B cell (primary cell): ENCODE data around the gene TACC3. TPM values are rescaled to one million over a fixed set of nuclear protein-coding genes. Genes with fewer than 3 reads are reported as not detected.

Experiments used
- ATAC-seq: fragments of 200-7000 bp; cut with Tn5 transposase; one replicate; pipeline ENCODE4 v1.10.0; 2021; ENCODE audit warnings: low read depth, mild to moderate bottlenecking, moderate number of reproducible peaks, moderate library complexity
- CTCF ChIA-PET: fragments of 350-600 bp; sonication (Branson Sonifier 250); formaldehyde crosslinking; loops from one replicate; lab custom pipeline; 2021; ENCODE audit warnings: antibody characterized with exemption, inconsistent platforms; lab: Charles Lee
- POLR2A ChIA-PET: fragments of 350-600 bp; sonication (Branson Sonifier 250); formaldehyde crosslinking; loops from one replicate; lab custom pipeline; 2021; ENCODE audit warnings: antibody characterized with exemption; lab: Charles Lee
- DNase-seq: peaks from one replicate; pipeline ENCODE4 v3.0.0; 2013
- H2AFZ ChIP-seq: 2 replicates; pipeline ENCODE4 v1.6.1; 2012; ENCODE audit warnings: mild to moderate bottlenecking, low read depth, low read length; ENCODE audit not compliant: insufficient read depth, poor library complexity, severe bottlenecking
- H3K27ac ChIP-seq, 2 donors: 1 replicate in 1 of 2; 2 replicates in 1 of 2; pipeline ENCODE4 v1.5.1; 2012 to 2013; ENCODE audit warnings: low read length in 2 of 2, mild to moderate bottlenecking in 2 of 2, moderate library complexity in 1 of 2
- H3K27me3 ChIP-seq, 4 experiments: fragments of 200-600 bp in 1 of 4; sonication (generic) in 1 of 4; replicated peaks in 1 of 4; 1 replicate in 2 of 4; 2 replicates in 2 of 4; pipeline versions ENCODE4 v1.6.1 to v1.7.0; 2013 to 2016; ENCODE audit warnings: low read length in 3 of 4, mild to moderate bottlenecking in 2 of 4, mixed read lengths in 1 of 4, moderate library complexity in 1 of 4; ENCODE audit not compliant: insufficient read depth in 4 of 4, control insufficient read depth in 3 of 4; ENCODE audit errors: control extremely low read depth in 1 of 4
- H3K36me3 ChIP-seq, 2 experiments: replicated peaks in 1 of 2; 1 replicate in 1 of 2; 2 replicates in 1 of 2; pipeline versions ENCODE4 v1.6.1 to v1.7.1; 2013; ENCODE audit warnings: low read length in 1 of 2; ENCODE audit not compliant: insufficient read depth in 2 of 2, control insufficient read depth in 1 of 2; ENCODE audit errors: control extremely low read depth in 1 of 2, extremely low read depth in 1 of 2
- H3K4me1 ChIP-seq, 2 donors: fragments of 200-600 bp in 1 of 2; sonication (generic) in 1 of 2; 1 replicate in 1 of 2; 2 replicates in 1 of 2; pipeline versions ENCODE4 v1.5.1 to v1.6.1; 2013 to 2017; ENCODE audit warnings: low read length in 2 of 2; ENCODE audit not compliant: control insufficient read depth in 2 of 2, insufficient read depth in 2 of 2
- H3K4me2 ChIP-seq: replicated peaks from 2 replicates; pipeline ENCODE3; 2012; ENCODE audit warnings: mild to moderate bottlenecking, low read depth, low read length; ENCODE audit not compliant: poor library complexity, severe bottlenecking
- H3K4me3 ChIP-seq, 5 experiments: fragments of 200-600 bp in 1 of 5; sonication (generic) in 1 of 5; 1 replicate in 3 of 5; 2 replicates in 2 of 5; pipeline versions ENCODE4 v1.5.1 to v1.7.0; 2011 to 2016; ENCODE audit warnings: low read length in 4 of 5, mild to moderate bottlenecking in 4 of 5, low read depth in 2 of 5, control low read depth in 1 of 5, moderate library complexity in 1 of 5; ENCODE audit not compliant: insufficient read depth in 1 of 5; ENCODE audit errors: control extremely low read depth in 1 of 5, extremely low read depth in 1 of 5
- H3K79me2 ChIP-seq: fragments of 200-600 bp; sonication (generic); one replicate; pipeline ENCODE4 v1.6.0; 2016; ENCODE audit warnings: low read length; ENCODE audit not compliant: control insufficient read depth, insufficient read depth
- H3K9ac ChIP-seq: fragments of 200-600 bp; sonication (generic); 2 replicates; pipeline ENCODE4 v1.6.1; 2017; ENCODE audit warnings: mild to moderate bottlenecking, low read length, moderate library complexity
- H3K9me3 ChIP-seq, 3 donors: one replicate each; pipeline versions ENCODE4 v1.6.1 to v1.7.1; 2013; ENCODE audit warnings: low read length in 2 of 3; ENCODE audit not compliant: control insufficient read depth in 2 of 3, insufficient read depth in 1 of 3; ENCODE audit errors: control extremely low read depth in 1 of 3
- H4K20me1 ChIP-seq: 2 replicates; pipeline ENCODE4 v1.6.0; 2012; ENCODE audit warnings: mild to moderate bottlenecking, low read length; ENCODE audit not compliant: insufficient read depth, control insufficient read depth, poor library complexity, severe bottlenecking
- H3K27ac Mint-ChIP-seq: one replicate; pipeline ENCODE4 v1.8.0; 2021; ENCODE audit warnings: mixed read lengths
- H3K27me3 Mint-ChIP-seq: one replicate; pipeline ENCODE4 v1.8.0; 2021; ENCODE audit warnings: mixed read lengths
- H3K4me1 Mint-ChIP-seq: one replicate; pipeline ENCODE4 v1.8.0; 2021; ENCODE audit warnings: mixed read lengths
- H3K4me3 Mint-ChIP-seq: one replicate; pipeline ENCODE4 v1.8.0; 2021; ENCODE audit warnings: mixed read lengths
- H3K9me3 Mint-ChIP-seq: one replicate; pipeline ENCODE4 v1.8.0; 2022; ENCODE audit warnings: mixed read lengths; ENCODE audit not compliant: insufficient read depth
- CTCF ChIP-seq: fragments of 200-600 bp; IDR thresholded peaks from one replicate; pipeline ENCODE4 v1.8.0; 2022; ENCODE audit warnings: antibody characterized with exemption, mild to moderate bottlenecking
- EZH2 ChIP-seq: IDR thresholded peaks from 2 replicates; pipeline ENCODE4 v1.6.1; 2012; ENCODE audit warnings: borderline replicate concordance, low read depth, mild to moderate bottlenecking, moderate library complexity, low read length; ENCODE audit not compliant: insufficient read depth, poor library complexity, severe bottlenecking
- WGBS: methylation state at CpG from one replicate; pipeline ENCODE4 v1.1.5; 2013; ENCODE audit warnings: missing lambda C conversion rate; ENCODE audit not compliant: insufficient coverage; 5-methylcytosine and 5-hydroxymethylcytosine counted together
- intact Hi-C: fragments of 100-400 bp; cut with micrococcal nuclease; formaldehyde crosslinking; loops from one replicate; pipeline ENCODE4 v1.10.0; 2022
- polyA plus RNA-seq: library from polyadenylated mRNA; depleted of rRNA; stranded (reverse); fragments of >200 nt; gene quantifications from 2 replicates; pipeline ENCODE4 v1.2.3, GENCODE V29; 2012
- total RNA-seq, 2 donors: library from RNA; stranded (reverse); fragments of 120-200 nt in 1 of 2; gene quantifications; 1 replicate in 1 of 2; 2 replicates in 1 of 2; pipeline versions ENCODE4 v1.2.3 to v1.2.4, GENCODE V29; 2013 to 2022

The TACC3 gene
- total and polyA plus RNA-seq, 2 donors (not counting 1 experiment from before 2014, with no cell fraction given): 29.5 to 47.9 TPM

GRCh38 chr4:1754336-1754735, 33.0 kb downstream of the TACC3 start:
- H3K4me3 Mint-ChIP-seq: no peak overlapping the region
- DNase-seq (no peak), ATAC-seq (no peak)
- whole genome bisulfite sequencing: 48% methylated on average over 5 of the region's 5 CpGs
- POLR2A ChIA-PET: no interaction called here
- TF ChIP-seq CTCF: no peak
- no peak for TF ChIP-seq EZH2
- no peak overlapping the region for H2AFZ ChIP-seq
- H3K4me1 ChIP-seq: peaks cover 11 to 16% of the 10 kb centered on the region in 2 donors
- no peak overlapping the region for H3K4me2 ChIP-seq
- no peaks in the 10 kb centered on the region for H3K27me3 Mint-ChIP-seq
- intact Hi-C loops: no loop called here
- no peak overlapping the region for H3K4me3 ChIP-seq
- H3K27ac ChIP-seq: no peak overlapping the region
- no peaks in the 10 kb centered on the region for H3K9me3 Mint-ChIP-seq
- H3K27ac Mint-ChIP-seq: no peak overlapping the region
- CTCF ChIA-PET: interaction anchor here (1.0 kb wide), 1 partner anchor 24 kb away, joined by 3 read pairs; no protein-coding TSS in a partner anchor
- no peaks in the 10 kb centered on the region for H3K36me3 ChIP-seq
- H3K79me2 ChIP-seq: no peaks in the 10 kb centered on the region
- no peak overlapping the region for H3K9ac ChIP-seq
- H3K4me1 Mint-ChIP-seq: peaks cover 7% of the 10 kb centered on the region
- peaks cover 0 to 9% (median 0%) of the 10 kb centered on the region in 4 experiments for H3K27me3 ChIP-seq
- H4K20me1 ChIP-seq: no peaks in the 10 kb centered on the region
- H3K9me3 ChIP-seq: no peaks in the 10 kb centered on the region

- Histone ChIP-seq H3K27me3 (peaks cover 0 to 9% (median 0%) of the 10 kb centered on the region in 4 experiments), H3K4me2 (no peak overlapping the region), H3K27ac (no peak overlapping the region), H3K79me2 (no peaks in the 10 kb centered on the region), H3K9me3 (no peaks in the 10 kb centered on the region), H3K4me3 (no peak overlapping the region), H3K4me1 (peaks cover 11 to 16% of the 10 kb centered on the region in 2 donors), H4K20me1 (no peaks in the 10 kb centered on the region), H3K9ac (no peak overlapping the region), H3K36me3 (no peaks in the 10 kb centered on the region), H2AFZ (no peak overlapping the region)
- Mint-ChIP-seq H3K27me3 (no peaks in the 10 kb centered on the region), H3K4me3 (no peak overlapping the region), H3K4me1 (peaks cover 5% of the 10 kb centered on the region), H3K27ac (no peak overlapping the region), H3K9me3 (no peaks in the 10 kb centered on the region)
- ChIA-PET POLR2A (no interaction called here), CTCF (interaction anchor here (0.7 to 1.0 kb wide), 2 partner anchors 11 to 25 kb away, joined by 3 to 4 read pairs; no protein-coding TSS in a partner anchor)
- TF ChIP-seq CTCF (no peak), EZH2 (no peak)
- 86% methylated on average over 10 of the region's 17 CpGs for WGBS
- no peak for DNase-seq
- intact Hi-C loops: no loop called here
- ATAC-seq: no peak
Measured at GRCh38 chr4:1755297-1755696, 34.0 kb downstream of the TACC3 start.
